Kidney (tissue), 14 donors: ENCODE measurements around the gene NKAIN2. TPM values are rescaled to one million over a fixed set of nuclear protein-coding genes. Genes with fewer than 3 reads are reported as not detected.

Experiments
- DNase-seq, 5 donors: peaks; one replicate each; pipeline ENCODE4 v3.0.0-alpha.2; 2013 to 2020
- FAIRE-seq: peaks from 2 replicates; lab custom pipeline; 2012; peaks lifted over from hg19 to GRCh38; lab: Jason Lieb, UNC
- H3K27ac ChIP-seq, 2 donors: one replicate each; pipeline ENCODE4 v1.7.0; 2013; ENCODE audit warnings: low read depth in 2 of 2, low read length in 2 of 2, inconsistent platforms in 1 of 2
- H3K27me3 ChIP-seq: one replicate; pipeline ENCODE4 v1.7.1; 2013; ENCODE audit warnings: low read length, inconsistent platforms; ENCODE audit not compliant: control insufficient read depth, insufficient read depth
- H3K36me3 ChIP-seq, 3 donors: one replicate each; pipeline versions ENCODE4 v1.7.0 to v1.7.1; 2013; ENCODE audit warnings: low read length in 3 of 3, control low read depth in 1 of 3, inconsistent platforms in 1 of 3; ENCODE audit not compliant: insufficient read depth in 3 of 3, control insufficient read depth in 2 of 3
- H3K4me1 ChIP-seq, 3 donors: one replicate each; pipeline versions ENCODE4 v1.7.0 to v1.7.1; 2013; ENCODE audit warnings: low read length in 3 of 3, inconsistent platforms in 1 of 3, low read depth in 1 of 3; ENCODE audit not compliant: control insufficient read depth in 2 of 3, insufficient read depth in 2 of 3
- H3K4me3 ChIP-seq, 3 donors: one replicate each; pipeline versions ENCODE4 v1.7.0 to v1.8.1; 2013; ENCODE audit warnings: low read length in 3 of 3, control low read depth in 1 of 3, inconsistent platforms in 1 of 3
- H3K9ac ChIP-seq, 3 donors: one replicate each; pipeline versions ENCODE4 v1.7.0 to v1.7.1; 2013; ENCODE audit warnings: low read length in 3 of 3, control low read depth in 1 of 3, inconsistent platforms in 1 of 3
- H3K9me3 ChIP-seq, 3 donors: one replicate each; pipeline versions ENCODE4 v1.7.0 to v1.7.1; 2013; ENCODE audit warnings: low read length in 3 of 3, control low read depth in 1 of 3, inconsistent platforms in 1 of 3; ENCODE audit not compliant: control insufficient read depth in 2 of 3, insufficient read depth in 1 of 3
- CTCF ChIP-seq: IDR thresholded peaks from 3 replicates; pipeline ENCODE4 v1.5.1; 2012; ENCODE audit warnings: mild to moderate bottlenecking, moderate library complexity, borderline replicate concordance; ENCODE audit not compliant: insufficient read depth; ENCODE audit errors: extremely low read depth
- intact Hi-C: fragments of 100-400 bp; cut with DNase I; formaldehyde crosslinking; loops from one replicate; pipeline ENCODE4 v1.11.1; 2022
- polyA plus RNA-seq: library from polyadenylated mRNA; stranded (reverse); fragments of 350-450 nt; fragmentation: Illumina TruSeq; extraction: RNeasy Lipid Tissue Mini Kit (QIAGEN cat#74804); gene quantifications from one replicate; pipeline ENCODE4 v1.2.3, GENCODE V29; 2014; ENCODE audit warnings: low read depth, low replicate concordance; ENCODE audit not compliant: insufficient read depth
- total RNA-seq: library from RNA; stranded (reverse); fragmentation: NEBNext Ultra II Directional; extraction: Animal tissue kit (Norgen Biotek cat#: 25700); gene quantifications from one replicate; pipeline ENCODE4 v1.2.1, GENCODE V29; 2021
- donor health status: control.
- donor health status: control.
- donor health status: control.
- donor health status: control.
- donor health status: control.
- donor health status: DM: yes; HTN: yes; CAD: no.
- donor health status: Normal renal cell carcinoma (clear cell type).

Gene NKAIN2
- total and polyA plus RNA-seq, 2 donors from 2014 or later = 0.39 to 1.8 TPM

- no peak overlapping the region for H3K4me3 ChIP-seq
- no peaks in the 10 kb centered on the region for H3K27me3 ChIP-seq
- intact Hi-C loops = no loop called here
- DNase-seq = no peak
- H3K27ac ChIP-seq = no peak overlapping the region
- no peak for FAIRE-seq
- TF ChIP-seq CTCF = no peak
- H3K9ac ChIP-seq = no peak overlapping the region
- H3K4me1 ChIP-seq = no peaks in the 10 kb centered on the region
- H3K9me3 ChIP-seq = no peaks in the 10 kb centered on the region
- H3K36me3 ChIP-seq = no peaks in the 10 kb centered on the region
Measured at GRCh38 chr6:124573953-124574352, 770.3 kb downstream of the NKAIN2 start.

DNA sequence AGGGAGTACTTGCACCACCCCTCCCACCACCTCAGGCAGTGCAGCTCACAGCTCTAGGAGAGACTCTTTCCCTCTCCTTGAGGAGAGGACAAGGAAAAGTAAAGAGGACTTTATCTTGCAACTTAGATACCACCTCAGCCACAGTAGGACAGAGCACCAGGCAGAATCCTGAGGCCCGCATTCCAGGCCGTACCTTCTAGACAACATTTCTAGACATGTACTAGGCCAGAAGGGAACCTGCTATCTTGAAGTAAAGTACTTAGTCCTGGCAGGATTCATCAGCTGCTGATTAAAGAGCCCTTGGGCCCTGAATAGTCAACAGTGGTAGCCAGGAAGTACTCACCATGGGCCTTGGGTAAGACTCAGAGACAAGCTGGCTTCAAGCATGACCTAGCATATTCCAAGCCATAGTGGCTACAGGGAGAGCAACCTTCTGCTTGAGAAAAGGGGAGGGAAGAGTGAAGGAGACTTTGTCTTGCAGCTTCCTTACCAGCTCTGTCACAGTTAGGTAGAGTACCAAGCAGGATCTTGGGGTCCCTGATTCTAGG, 774.1 kb downstream of the NKAIN2 start:
- Histone ChIP-seq H3K4me1 (no peaks in the 10 kb centered on the region), H3K36me3 (no peaks in the 10 kb centered on the region), H3K27ac (no peak overlapping the region), H3K9me3 (no peaks in the 10 kb centered on the region), H3K27me3 (no peaks in the 10 kb centered on the region), H3K4me3 (no peak overlapping the region), H3K9ac (no peak overlapping the region)
- DNase-seq (no peak), FAIRE-seq (no peak)
- no peak for TF ChIP-seq CTCF
- intact Hi-C loops = no loop called here

DNA sequence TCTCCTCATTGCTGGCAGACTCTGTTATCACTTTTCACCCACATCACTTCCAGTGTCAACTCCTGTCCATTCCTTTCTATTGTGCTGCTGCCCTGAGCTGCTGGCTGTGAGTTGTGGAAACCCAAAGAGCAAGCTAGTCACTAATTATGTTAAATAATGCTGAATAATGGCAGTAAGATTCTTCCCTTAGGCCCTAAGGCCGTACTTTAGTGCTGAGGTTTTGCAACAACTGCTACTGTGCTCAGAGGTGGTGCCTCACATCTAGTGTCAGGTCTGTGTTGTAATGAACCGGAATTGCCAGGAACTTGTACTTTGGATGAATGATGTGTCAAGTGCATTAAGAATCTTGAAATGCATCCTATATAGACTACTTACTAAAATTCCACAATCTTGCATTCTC, 786.3 kb downstream of the NKAIN2 start:
- H3K4me3 ChIP-seq = no peak overlapping the region
- no peak for TF ChIP-seq CTCF
- H3K4me1 ChIP-seq = no peaks in the 10 kb centered on the region
- DNase-seq (no peak), FAIRE-seq (no peak)
- H3K36me3 ChIP-seq = no peaks in the 10 kb centered on the region
- intact Hi-C loops = no loop called here
- H3K27ac ChIP-seq = no peak overlapping the region
- H3K27me3 ChIP-seq = no peaks in the 10 kb centered on the region
- no peak overlapping the region for H3K9ac ChIP-seq
- no peaks in the 10 kb centered on the region for H3K9me3 ChIP-seq

DNA sequence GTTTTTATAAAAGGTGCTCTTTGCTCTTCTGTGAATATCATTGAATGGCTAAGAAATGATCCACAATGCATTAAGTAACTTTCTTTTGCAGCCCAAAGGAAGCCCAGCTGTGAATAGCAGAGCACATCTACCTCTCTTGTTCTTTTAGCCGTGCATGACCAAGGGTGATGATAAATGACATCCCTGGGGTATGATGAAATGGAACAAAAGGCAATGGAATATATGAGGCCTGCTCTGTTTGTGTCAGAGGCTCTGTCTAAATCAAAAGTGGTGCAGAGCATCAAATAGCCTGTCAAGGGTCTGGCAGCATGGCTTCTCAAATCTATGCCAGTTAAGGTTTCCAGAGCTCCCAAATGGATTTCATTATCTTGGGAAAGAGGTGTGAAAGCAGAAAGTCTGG, 796.0 kb downstream of the NKAIN2 start:
- H3K9ac ChIP-seq = no peak overlapping the region
- H3K4me3 ChIP-seq = no peak overlapping the region
- no peak for FAIRE-seq
- H3K36me3 ChIP-seq = no peaks in the 10 kb centered on the region
- DNase-seq = no peak
- TF ChIP-seq CTCF = no peak
- no peaks in the 10 kb centered on the region for H3K27me3 ChIP-seq
- intact Hi-C loops = no loop called here
- H3K27ac ChIP-seq = no peak overlapping the region
- H3K9me3 ChIP-seq = no peaks in the 10 kb centered on the region
- no peaks in the 10 kb centered on the region for H3K4me1 ChIP-seq
